NCI-H2196 (cell line): ENCODE results near the gene SPRN.
"Not testable (repeated sequence)": the region's sequence is repeated elsewhere in the genome, so short reads cannot be mapped to it uniquely, and the experiment has no call there.

Experiments
- DNase-seq: peaks from one replicate; lab custom pipeline; 2025; ENCODE audit not compliant: unreplicated experiment; lab: John Stamatoyannopoulos, UW

The SPRN gene

DNA sequence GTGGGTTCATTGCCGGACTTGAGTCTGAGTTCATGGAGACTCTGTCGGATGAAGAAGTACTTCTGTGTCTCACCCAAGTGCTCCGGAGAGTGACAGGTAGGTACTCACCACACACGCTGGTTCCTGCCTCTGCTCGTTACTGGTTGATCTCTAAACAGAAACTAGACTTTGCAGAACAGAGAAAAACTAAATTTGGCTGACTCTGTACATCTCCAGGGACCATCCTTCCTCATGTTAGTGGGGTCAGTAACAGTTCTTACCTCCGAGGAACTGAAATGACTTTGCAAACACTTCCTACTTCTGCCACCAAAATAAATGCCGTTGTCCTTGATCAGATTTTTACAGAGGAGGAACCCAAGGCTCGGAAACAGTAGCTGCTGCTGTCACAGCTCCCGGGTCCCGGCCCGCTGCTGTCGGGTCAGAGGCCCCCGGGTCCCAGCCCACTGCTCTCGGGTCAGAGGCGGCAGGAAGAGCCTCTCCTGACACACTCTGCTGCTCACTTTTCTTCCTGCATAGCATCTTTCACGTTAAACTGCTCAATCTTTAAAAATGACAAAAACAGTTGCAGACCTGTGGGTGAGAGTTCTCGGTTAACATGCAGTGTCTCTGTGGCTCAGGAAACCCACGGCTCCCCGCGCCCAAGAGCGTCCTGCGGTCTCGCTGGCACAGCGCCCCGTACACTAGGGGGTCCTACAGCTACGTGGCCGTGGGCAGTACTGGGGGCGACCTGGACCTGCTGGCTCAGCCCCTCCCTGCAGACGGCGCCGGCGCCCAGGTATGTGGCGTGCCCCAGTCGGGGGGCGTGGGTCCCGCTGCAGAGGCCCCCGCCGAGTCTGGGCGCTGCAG, 35.2 kb downstream of the SPRN start:
- DNase-seq, result no peak

- DNase-seq, result no peak
Measured at GRCh38 chr10:133388236-133388972, 36.0 kb downstream of the SPRN start.

GRCh38 chr10:133386951-133387350, 37.5 kb downstream of the SPRN start:
- DNase-seq, result not testable (repeated sequence)

GRCh38 chr10:133385214-133385613, 39.2 kb downstream of the SPRN start:
- DNase-seq, result no peak

- no peak for DNase-seq
Measured at GRCh38 chr10:133384071-133384470, 40.4 kb downstream of the SPRN start.

- DNase-seq, result no peak
Measured at GRCh38 chr10:133383551-133383950, 40.9 kb downstream of the SPRN start.

- DNase-seq, result no peak
Measured at GRCh38 chr10:133381036-133381435, 43.4 kb downstream of the SPRN start.

GRCh38 chr10:133379801-133380666, 44.4 kb downstream of the SPRN start:
- DNase-seq, result no peak

- peak; percentile 32 for DNase-seq
Measured at GRCh38 chr10:133379152-133379800, 45.1 kb downstream of the SPRN start, which contains the start of gene PAOX. Gene PAOX, plus strand, starts transcription at chr10:133379262. Its CDS starts 55 bp downstream, at chr10:133379317.

- DNase-seq, result peak; percentile 17
Measured at GRCh38 chr10:133378251-133379096, 46.0 kb downstream of the SPRN start.

DNA sequence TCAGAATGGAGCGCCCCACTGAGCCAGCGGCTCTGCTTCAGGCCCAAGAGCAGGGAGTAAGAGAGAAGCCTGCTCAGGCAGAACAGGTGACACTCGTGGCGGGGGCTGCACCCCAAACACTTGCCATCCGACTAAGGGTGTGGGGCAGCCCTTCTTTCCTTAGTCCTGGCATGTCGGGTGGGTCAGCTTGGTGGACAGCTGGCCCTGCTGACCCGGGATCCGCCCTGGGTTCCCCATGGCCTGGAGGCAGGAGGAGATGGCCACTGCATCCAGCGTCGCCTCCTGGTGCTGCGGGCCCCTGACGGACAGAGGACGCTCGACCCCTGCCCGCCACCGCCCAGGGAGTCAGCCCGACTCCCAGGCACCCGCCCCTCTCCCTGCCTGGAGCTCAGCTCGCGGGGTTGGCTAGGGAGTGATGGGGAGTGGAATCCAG, 46.6 kb downstream of the SPRN start:
- DNase-seq, result no peak

GRCh38 chr10:133377025-133377817, 47.2 kb downstream of the SPRN start:
- DNase-seq, result no peak

- DNase-seq, result not testable (repeated sequence)
Measured at GRCh38 chr10:133376183-133376582, 48.2 kb downstream of the SPRN start.

DNA sequence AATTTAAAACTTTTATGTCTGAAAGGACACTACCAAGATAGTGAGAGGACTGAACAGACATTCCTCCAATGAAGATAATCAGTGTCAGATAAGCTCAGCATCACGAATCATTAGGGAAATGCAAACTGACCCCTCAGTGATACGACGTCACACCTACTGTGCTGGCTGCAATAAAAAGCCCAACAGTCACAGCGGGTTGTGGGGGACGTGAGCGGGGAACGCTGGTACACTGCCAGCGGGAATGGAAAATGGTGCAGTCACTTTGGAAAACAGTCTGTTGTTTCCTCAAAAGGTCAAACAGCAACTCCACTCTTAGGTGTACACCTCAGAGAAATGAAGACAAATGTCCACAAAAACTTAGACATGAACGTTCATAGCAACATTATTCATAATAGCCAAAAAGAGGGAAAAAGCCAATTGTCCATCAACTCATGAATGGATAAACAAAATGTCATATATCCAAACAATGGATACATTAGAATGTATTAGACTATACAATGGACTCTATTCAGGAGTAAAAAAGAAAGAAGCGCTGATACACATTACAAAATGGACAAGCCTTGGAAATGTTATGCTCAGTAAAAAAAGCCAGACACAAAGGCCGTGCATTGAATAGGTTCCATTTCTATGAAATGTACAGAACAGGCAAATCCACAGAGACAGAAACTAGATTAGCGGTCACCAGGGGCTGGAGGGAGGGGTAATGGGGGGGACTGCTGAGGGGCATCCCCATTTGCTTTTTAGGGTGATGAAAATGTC, 48.9 kb downstream of the SPRN start:
- DNase-seq, result no peak

- DNase-seq, result peak; percentile 79
Measured at GRCh38 chr10:133373174-133374090, 51.0 kb downstream of the SPRN start, which contains the start of gene ECHS1. Gene ECHS1, minus strand, starts transcription at chr10:133373354. Its CDS starts 21 bp downstream, at chr10:133373333.

DNA sequence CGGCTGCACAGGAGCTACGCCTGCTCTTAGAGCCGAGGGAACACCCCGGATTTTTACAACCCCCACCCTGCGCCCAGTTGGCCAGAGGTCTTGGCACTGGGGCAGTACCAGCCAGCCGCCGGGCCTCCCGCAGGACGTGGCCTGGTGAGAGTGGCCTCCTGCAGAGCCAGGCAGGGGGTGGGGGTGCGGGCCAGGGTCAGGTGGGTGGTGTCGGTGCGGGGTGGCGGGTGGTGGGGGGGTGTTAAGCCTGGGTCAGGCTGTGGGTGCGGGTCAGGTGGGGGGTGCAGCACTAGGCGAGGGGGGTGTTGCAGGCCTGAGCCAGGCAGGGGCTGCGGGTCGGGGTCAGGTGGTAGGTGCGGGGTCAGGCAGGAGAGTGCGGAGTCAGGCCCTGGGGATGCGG, 51.9 kb downstream of the SPRN start:
- DNase-seq, result no peak
